NCI-H1930 (cell line): ENCODE data around the gene RMND5A.

ENCODE experiments used
- DNase-seq, 2 experiments: peaks; one replicate each; lab custom pipeline; 2025; lab: John Stamatoyannopoulos, UW

The RMND5A gene

GRCh38 chr2:86791573-86791972, 71.5 kb downstream of the RMND5A start:
- no peak for DNase-seq

GRCh38 chr2:86793752-86794151, 73.7 kb downstream of the RMND5A start:
- no peak for DNase-seq

- no peak for DNase-seq
Observed at GRCh38 chr2:86794861-86795260, 74.8 kb downstream of the RMND5A start.

GRCh38 chr2:86800856-86801567, 80.9 kb downstream of the RMND5A start:
- DNase-seq = no peak

GRCh38 chr2:86806059-86806857, 86.2 kb downstream of the RMND5A start:
- no peak for DNase-seq

GRCh38 chr2:86807133-86807467, 87.0 kb downstream of the RMND5A start:
- no peak for DNase-seq

- peak; percentile 63 to 77 for DNase-seq
Observed at GRCh38 chr2:86807468-86808275, 87.6 kb downstream of the RMND5A start.

- DNase-seq = peak; percentile 82 to 88
Observed at GRCh38 chr2:86808315-86809161, 88.4 kb downstream of the RMND5A start.

GRCh38 chr2:86809481-86810121, 89.5 kb downstream of the RMND5A start:
- no peak for DNase-seq

- DNase-seq = no peak
Observed at GRCh38 chr2:86815611-86816010, 95.5 kb downstream of the RMND5A start.

GRCh38 chr2:86818114-86818801, 98.2 kb downstream of the RMND5A start:
- no peak for DNase-seq

GRCh38 chr2:86818957-86819356, 98.9 kb downstream of the RMND5A start:
- DNase-seq = no peak

- DNase-seq = no peak
Observed at GRCh38 chr2:86821306-86821705, 101.2 kb downstream of the RMND5A start.

GRCh38 chr2:86821842-86822241, 101.8 kb downstream of the RMND5A start:
- no peak for DNase-seq

- DNase-seq = no peak
Observed at GRCh38 chr2:86822668-86823345, 102.7 kb downstream of the RMND5A start.

GRCh38 chr2:86825036-86825692, 105.1 kb downstream of the RMND5A start:
- DNase-seq = no peak

- DNase-seq = no peak
Observed at GRCh38 chr2:86825693-86826381, 105.7 kb downstream of the RMND5A start.

- no peak for DNase-seq
Observed at GRCh38 chr2:86826951-86827350, 106.9 kb downstream of the RMND5A start.
